Myocyte (in vitro differentiated cells): ENCODE measurements around the gene CADM1. TPM values are rescaled to one million over a fixed set of nuclear protein-coding genes. Genes with fewer than 3 reads are reported as not detected.
"Not testable (repeated sequence)": the region's sequence is repeated elsewhere in the genome, so short reads cannot be mapped to it uniquely, and the experiment has no call there.

Experiments used
- DNase-seq: peaks from one replicate; pipeline ENCODE4 v3.0.0-alpha.2; 2012; ENCODE audit warnings: low read depth
- total RNA-seq: library from RNA; depleted of rRNA; stranded (reverse); fragments of >200 nt; gene quantifications from 2 replicates; pipeline ENCODE4 v1.2.3, GENCODE V29; 2014

Gene CADM1
- total RNA-seq, 1 donor from 2014 or later: 2.9 TPM

DNA sequence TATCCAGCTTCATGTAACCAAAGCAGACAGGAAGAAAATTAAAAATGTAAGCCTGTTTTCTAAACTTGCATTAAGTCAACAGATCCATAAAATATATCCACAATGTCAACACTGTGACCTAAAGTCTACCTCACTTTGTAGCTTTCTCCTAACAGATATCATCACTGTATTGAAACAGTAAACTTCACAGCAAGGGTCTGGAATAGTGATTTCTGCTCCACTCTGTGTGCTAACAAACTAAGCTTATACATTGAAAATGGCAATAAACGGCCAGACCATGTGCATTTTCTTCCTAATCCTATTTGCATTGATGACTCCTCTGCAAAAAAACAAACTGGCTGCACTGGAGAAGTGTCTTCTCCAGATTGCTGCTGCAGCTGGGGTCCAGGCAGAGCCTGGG lies 26.8 kb downstream of the CADM1 start:
- no peak for DNase-seq

DNA sequence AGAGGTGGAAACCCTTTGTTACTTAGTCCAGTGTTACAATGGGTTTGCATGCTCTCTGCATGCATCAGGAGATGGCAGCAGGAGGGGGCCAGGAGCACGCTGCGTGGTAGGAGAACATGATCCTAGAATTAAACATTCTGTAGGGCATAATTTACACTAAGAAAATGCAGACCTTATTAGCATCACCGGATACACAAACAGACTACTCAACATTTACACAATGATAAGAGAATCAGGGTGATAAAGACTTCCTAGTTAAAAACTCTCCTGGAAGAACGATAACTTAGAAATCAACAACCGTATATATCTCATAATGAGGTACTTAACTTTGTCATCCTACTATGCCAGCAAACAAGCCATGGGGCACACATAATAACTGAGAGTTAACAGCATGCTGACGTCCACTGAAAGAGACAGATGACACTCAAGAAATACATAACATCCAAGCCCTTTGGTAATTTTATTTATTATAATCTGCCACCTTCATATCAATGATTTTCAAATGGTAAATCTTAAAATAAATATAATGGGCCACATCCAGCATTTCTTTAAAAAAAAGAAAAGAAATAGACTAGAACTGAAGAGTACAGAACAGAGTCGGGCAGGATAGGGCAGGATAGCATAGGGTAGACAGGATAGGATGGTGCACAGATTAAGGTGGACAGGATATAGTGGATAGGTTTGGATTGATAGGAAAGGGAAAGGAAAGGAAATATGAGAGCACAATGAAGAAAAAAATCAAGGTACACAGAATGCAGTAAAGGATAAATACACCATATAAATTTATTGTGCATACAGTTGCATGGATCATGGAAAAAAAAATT lies 27.5 kb downstream of the CADM1 start:
- DNase-seq: no peak

DNA sequence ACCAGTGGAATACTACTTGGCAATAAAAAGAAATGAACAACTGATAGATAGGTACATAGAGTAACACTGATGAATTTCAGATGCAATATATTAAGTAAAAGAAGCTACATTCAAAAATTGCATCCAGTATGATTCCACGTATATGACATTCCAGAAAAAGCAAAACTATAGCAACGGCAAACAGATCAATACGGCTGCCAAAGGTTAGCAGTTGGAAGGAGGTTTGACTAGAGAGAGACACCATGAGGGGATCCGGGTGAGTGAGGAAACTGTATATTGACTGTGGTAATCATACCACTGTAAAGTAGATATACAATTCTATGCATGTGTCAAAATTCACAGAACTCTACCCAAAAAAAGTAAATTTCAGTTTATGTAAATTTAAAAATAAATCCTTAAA lies 28.7 kb downstream of the CADM1 start:
- DNase-seq: no peak

DNA sequence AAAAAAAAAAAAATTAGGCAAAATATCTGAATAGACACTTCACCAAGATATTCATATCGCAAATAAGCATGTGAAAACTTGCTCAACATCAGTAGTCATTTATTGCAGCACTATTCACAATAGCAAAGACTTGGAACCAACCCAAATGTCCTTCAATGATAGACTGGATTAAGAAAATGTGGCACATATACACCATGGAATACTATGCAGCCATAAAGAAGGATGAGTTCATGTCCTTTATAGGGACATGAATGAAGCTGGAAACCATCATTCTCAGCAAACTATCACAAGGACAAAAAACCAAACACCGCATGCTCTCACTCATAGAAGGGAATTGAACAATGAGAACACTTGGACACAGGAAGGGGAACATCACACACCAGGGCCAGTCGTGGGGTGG lies 29.9 kb downstream of the CADM1 start:
- DNase-seq: not testable (repeated sequence)

DNA sequence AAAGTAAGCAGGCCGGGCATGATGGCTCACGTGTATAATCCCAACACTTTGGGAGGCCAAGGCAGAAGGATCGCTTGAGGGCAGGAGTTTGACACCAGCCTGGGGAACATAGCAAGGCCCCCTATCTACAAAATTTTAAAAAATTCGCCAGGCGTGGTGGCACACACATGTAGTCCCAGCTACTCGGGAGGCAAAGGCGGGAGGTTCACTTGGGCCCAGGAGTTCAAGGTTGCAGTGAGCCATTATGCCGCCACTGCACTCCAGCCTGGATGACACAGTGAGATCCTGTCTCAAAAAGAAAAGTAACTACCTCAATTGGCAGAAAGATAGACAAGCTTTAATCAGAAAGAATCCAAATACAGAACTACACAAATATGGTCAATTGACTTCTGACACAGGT lies 31.0 kb downstream of the CADM1 start:
- no peak for DNase-seq

DNA sequence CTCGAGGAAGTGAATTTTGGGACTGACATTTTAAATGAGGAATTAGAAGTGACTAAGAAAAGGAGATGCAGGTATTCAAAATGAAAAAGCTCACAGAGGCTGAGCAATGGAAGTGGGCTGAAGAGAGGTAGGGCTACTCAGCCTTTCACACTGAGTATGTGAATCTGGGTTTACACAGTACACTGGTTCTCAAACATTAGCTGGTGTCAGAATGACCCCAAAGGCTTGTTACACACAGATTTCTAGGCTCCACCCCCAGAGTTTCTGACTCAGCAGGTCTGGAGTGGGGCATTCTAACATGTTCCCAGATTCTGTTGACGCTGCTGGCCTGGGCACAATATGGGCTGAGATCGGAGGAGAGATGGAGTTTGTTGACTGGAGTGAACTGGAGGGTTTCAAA lies 32.8 kb downstream of the CADM1 start:
- no peak for DNase-seq

DNA sequence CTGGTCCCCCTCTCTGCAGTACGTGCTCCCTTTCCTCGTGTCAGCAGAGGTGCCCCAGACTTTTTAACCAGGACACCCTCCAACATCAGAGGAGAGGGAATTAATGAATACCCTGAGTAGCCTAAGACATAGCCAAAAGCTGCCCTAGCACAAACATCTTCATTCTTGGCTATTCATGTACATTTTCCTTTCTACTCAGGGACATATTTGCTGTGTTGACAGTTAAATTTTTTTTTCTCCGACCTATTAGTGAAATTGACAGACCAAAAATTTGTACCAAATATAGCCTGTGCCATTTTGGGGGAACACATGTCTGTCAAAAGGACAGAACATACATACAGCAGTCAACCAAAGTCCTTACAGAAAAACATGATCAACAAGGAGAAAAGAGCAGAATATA lies 33.3 kb downstream of the CADM1 start:
- no peak for DNase-seq

DNA sequence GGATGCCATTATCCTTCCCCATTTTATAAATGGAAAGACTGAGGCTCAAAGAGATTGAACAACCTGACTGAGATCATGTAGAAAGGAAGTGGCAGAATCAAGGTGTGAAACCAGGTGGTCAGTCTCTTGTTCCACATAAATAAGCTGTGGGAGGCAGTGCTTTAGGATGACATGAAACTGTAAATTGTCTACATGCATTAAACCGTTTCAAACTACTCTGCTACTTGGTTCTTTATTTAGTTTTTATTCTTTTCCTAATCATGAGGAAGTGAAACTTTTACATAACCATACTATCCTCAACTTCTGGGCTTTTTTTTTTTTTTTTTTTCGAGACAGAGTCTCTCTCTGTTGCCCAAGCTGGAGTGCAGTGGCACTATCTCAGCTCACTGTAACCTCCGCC lies 34.9 kb downstream of the CADM1 start:
- no peak for DNase-seq

DNA sequence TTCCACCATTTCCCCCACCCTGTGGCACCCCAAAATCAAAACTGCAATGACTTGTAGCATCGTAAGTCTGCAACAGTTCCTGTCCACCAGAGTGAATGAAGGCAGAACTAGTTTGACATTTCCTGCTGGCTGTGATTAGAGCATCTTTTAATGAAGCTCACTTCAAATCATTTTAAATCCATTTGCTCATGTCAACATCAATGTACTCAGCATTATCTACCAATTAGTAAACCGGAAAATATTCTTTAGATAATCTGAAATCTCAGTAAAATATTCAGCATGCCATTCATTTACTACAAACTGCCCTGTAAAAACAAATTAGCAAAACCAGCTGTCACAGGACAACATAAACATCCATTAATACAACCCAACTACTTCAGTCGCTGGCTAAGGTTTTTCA lies 38.1 kb downstream of the CADM1 start:
- no peak for DNase-seq

DNA sequence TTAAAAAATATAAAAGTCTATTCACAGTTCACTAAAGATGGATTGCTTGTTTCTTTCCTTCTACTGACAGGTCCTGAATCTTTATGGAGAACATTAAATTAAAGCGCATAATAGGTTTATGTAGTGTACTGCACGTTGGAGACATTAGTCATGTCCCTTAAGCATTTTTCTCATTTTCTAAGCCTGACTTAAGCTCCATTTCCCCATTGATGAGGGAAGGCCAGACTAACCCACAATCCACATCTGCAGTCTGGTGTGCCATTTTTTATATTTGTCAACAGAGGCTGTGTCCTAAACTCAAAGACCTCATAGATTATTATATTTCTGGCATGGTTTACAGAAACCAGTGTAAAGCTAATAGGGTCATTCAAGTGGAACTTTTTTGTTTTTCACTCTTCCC lies 39.9 kb downstream of the CADM1 start:
- no peak for DNase-seq

DNA sequence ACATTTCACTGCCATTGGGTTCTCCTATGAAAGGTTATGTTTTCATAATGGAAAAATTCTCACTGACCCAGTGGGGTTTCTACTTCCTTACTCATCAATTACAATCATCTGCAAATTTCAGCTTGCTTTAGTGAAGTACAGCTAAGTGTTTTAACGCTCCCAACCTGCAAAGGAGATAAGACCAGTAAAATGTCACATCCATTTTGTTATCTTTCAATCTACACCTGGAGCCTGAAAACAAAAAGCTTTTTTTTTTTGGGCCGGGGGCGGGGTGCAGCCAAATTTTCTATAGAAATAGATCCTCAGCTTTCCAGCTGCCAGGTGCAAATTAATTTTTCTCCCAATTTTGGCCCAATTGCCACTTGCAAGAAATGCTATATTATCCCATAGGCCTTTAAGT lies 40.6 kb downstream of the CADM1 start:
- no peak for DNase-seq

DNA sequence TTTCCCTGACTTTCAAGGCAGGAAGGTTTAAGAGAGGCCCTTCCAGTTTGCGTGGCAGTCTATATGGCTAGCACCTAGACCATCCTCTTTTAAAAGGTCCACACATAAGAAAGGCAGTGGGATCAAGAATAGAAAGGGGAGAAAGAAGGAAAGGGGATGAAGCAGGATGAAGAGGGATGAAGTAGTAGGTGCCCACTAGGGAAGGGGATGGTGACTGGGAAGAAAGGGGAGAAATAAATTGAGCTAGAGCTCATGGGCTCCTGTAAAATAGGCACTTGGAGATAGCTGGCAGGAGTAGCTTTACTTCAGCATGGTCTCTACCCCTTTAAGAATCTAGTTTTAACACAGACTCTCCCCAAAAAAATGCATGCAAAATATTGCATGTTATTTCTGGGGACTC lies 41.5 kb downstream of the CADM1 start:
- DNase-seq: no peak

DNA sequence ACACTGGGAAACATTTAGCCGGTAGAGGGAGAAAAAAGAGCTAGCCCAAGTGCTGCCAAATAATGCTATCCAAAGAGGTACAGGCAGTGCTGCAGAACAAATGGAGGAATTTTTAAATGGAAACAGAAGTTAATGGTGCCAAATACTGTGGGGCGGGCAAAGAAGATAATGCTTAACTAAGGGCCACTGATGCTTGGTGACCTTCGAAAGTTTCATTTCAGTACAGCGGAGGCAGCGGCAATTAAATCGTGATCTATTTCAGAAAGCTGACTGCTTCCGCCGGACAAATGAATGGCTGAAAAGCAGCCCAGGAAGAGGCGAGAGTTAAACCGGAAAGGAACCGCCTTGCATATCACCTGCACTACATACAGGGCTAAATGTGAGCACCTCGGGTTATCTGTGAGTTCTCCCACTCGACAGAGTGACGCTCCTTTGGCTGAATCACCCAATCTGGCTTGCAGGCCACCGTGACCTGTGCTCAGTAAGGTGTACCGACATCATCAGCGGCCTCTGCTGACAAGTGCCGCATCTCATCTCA lies 42.1 kb downstream of the CADM1 start:
- no peak for DNase-seq

DNA sequence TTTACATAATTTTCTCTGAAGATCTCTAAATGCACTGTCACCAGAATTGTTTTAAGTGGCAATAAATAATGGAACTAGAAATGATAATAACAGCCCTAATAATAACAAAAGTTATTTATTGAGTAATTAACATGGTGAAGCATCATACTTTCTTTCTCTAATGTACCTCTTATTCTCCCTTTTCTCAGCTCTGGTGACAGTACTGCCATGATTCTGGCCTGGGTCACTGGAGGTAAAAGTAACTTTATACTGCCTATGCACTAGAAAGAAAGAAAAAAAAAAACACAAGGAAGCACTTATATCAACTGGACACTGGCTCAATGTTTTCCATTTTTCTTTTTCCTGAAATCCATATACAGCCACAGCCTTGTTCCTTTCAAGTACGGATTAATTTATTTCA lies 43.7 kb downstream of the CADM1 start:
- DNase-seq: no peak

DNA sequence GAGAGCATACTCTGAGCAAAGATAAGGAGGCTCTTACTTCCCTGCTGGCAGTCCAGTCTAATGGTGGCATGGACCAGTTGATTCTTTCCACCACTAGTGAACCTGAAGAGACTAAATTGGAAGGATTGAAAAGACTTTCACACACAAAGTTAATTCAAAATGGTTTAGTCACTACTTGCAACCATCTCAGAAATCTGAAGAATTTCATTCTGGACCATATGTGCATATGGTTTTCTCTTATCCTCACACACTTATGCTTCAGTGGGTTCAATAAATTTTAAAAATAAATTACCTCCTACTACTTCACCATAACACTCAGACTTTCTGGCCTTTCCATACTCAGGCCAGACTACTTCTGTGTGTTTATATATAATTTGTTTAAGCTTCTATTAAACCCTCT lies 44.7 kb downstream of the CADM1 start:
- DNase-seq: no peak

DNA sequence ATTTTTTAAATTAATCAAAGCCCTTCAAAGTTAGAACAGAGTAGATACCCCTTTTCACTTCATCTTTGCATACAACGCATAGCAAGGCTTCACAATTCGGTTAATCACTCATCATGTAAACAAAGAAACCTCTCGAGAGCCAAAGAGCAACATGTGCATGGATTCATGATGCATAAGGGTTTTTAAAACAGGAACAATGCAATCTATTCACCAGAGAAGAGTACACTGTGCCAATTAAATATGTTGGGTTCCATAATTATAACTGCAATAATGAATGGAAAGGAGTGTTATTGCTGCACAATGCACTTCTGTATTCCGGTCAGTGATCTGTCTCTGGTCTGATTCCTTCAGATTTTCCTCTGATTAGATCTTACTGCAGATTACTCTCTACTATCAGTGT lies 45.3 kb downstream of the CADM1 start:
- DNase-seq: no peak

DNA sequence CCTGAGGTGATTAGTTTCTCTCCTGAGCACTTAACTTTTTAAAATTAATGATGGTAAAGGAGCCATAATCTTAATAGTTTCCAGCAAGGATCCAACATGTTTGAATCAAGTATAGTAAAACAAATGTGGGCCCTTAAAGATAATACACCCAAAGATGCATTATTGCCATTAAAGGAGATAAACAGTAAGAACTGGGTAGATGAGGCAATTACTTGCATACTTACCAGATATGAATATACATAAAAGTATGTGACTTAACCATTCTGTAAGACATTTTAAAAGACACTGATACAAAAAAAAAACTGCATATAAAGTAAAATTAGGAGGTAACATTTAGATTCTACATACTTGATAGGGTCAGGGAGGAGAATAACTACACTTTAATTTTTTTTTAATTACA lies 48.2 kb downstream of the CADM1 start:
- DNase-seq: no peak

DNA sequence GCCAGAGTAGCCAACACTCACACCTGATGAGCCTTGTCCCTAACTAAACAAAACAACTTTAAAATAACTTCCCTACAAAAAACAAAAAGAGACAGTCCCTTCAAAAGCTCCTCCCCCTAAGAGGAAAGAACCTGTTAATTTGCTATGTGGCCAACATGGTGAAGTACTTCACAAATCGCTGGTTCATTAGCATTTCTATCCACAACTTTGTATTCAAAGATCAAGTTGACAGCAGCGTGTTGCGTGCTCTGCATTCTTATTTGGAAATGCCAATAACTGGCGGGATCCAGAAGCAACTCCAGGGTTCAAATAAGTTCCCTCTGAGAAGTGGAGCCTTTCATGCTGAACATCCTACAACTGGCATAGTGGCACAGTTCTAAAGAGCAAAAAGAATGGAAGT lies 48.6 kb downstream of the CADM1 start:
- DNase-seq: no peak

DNA sequence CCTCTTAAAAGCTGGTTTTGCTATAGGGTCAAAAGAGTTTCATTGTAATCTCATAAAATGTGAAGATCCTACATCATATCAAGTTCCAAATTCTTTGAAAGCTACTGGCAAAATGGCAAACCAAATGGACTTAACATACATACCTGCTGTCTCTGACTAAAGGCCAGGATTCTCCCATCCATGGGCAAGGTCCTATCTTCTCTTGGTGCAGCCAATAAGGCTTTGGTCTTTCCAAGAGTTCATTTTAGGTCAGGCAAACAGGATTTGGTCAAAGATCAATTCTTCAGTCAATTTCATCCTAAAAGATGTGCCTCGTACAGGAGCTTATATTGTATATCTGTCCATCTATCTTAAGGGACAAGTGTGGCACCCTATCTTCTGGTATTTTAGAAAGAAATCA lies 49.7 kb downstream of the CADM1 start:
- DNase-seq: no peak

DNA sequence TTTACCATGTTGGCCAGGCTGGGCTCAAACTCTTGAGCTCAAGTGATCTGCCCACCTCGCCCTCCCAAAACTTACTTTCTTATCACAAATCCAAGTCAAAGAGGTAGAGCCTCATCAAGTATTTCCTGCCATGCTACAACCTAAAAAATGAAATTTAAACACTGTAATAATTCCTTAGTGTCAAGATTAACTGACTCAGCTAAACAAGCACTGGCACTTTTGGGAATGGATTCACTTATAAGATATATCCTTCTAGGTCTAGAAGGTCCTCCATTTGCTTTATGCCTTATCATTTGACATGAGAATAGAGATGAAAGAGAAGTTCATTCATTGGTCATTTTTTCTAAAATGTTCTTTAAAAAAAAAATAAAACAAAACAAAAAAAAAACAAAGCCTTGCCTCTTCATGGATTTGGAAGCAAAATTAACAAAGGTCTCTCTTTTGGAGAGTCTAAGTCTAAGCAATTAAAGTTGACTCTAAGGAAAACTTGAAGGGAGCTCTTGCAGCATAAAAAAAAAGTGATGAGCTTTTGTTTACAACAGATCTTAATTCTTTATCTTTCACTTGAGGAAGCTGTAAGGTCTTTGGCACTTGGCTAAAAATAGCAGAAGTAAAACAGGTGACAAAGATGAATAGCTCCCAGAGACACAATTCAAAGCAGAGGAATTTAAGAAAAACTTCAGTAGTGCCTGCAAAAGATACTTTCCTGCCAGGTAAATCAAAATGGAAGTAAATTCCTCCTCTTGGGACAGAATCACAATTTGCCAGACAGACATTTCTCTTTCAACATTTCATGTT lies 50.3 kb downstream of the CADM1 start:
- no peak for DNase-seq

DNA sequence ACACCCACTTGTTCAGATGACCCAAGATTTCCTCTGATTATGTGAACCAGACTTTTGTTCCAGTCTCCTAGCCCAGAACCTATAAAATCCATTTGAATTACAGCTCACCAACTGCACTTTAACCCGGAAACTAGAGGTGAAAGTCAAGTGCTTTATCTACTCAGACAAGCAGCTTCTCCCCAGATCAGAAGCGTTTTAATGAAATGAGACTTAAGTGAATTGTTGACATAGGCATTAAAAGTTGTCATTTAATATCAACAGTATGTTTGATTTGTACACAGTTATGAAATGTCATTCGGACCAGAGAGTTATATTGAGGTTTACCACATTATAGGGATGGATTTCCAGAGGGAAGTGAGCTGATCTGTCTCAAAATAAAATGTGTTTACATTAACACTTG lies 52.0 kb downstream of the CADM1 start:
- no peak for DNase-seq

DNA sequence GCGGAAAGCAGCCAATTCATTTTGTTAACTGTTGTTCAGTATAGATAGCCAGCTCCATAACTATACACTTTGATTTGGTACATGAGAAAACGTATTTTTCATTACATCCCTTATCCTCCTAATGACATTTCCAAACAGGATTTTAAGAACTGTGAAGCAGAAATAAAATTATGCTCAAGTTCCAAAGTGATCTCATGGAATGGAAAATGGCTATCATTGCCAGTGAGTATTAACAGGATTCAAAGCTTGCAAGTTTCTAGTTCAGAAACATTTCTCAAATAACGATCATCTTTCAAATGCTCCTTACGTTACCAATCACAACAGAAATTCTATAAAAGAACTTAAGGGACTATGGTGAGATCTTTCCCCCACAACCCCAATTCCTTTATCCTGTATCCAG lies 53.7 kb downstream of the CADM1 start:
- DNase-seq: no peak
